Renal cortex interstitium (tissue), 11 donors: ENCODE data around the gene ITPR1. TPM values are rescaled to one million over a fixed set of nuclear protein-coding genes. Genes with fewer than 3 reads are reported as not detected.

Source experiments
- DNase-seq, 11 donors: peaks; one replicate each; pipeline ENCODE4 v3.0.0-alpha.2; 2013; ENCODE audit warnings: low read depth in 9 of 11, low spot score in 4 of 11; ENCODE audit errors: extremely low read depth in 1 of 11
- polyA plus RNA-seq, 3 donors: library from polyadenylated mRNA; unstranded; fragments of 120-200 nt; gene quantifications; one replicate each; pipeline ENCODE4 v1.2.1, GENCODE V29; 2013; ENCODE audit not compliant: insufficient read length in 3 of 3

Gene ITPR1
- polyA plus RNA-seq, 3 donors, result 51.9 to 63.3 (median 56.4) TPM

- DNase-seq, result no peak
These were observed 306.4 kb downstream of the ITPR1 start for GRCh38 chr3:4799266-4800256.

- DNase-seq, result no peak
These were observed 307.4 kb downstream of the ITPR1 start for GRCh38 chr3:4800595-4800994.

- DNase-seq, result no peak
These were observed 308.7 kb downstream of the ITPR1 start for GRCh38 chr3:4801892-4802291.

- no peak for DNase-seq
These were observed 309.8 kb downstream of the ITPR1 start for GRCh38 chr3:4802903-4803302.

GRCh38 chr3:4804161-4805058, 311.3 kb downstream of the ITPR1 start:
- no peak for DNase-seq

GRCh38 chr3:4805662-4806061, 312.5 kb downstream of the ITPR1 start:
- DNase-seq, result no peak

GRCh38 chr3:4806535-4807108, 313.5 kb downstream of the ITPR1 start:
- DNase-seq, result no peak

GRCh38 chr3:4807381-4808280, 314.5 kb downstream of the ITPR1 start:
- DNase-seq, result no peak

- no peak for DNase-seq
These were observed 315.5 kb downstream of the ITPR1 start for GRCh38 chr3:4808637-4809036.

- DNase-seq, result no peak
These were observed 316.8 kb downstream of the ITPR1 start for GRCh38 chr3:4809922-4810321.

GRCh38 chr3:4812591-4812990, 319.4 kb downstream of the ITPR1 start:
- DNase-seq, result no peak

GRCh38 chr3:4813909-4814304, 320.8 kb downstream of the ITPR1 start:
- DNase-seq, result no peak

- DNase-seq, result no peak
These were observed 321.3 kb downstream of the ITPR1 start for GRCh38 chr3:4814305-4814903.

GRCh38 chr3:4814904-4815574, 321.9 kb downstream of the ITPR1 start:
- DNase-seq, result no peak

GRCh38 chr3:4816306-4816705, 323.2 kb downstream of the ITPR1 start:
- DNase-seq, result no peak

GRCh38 chr3:4816718-4817117, 323.6 kb downstream of the ITPR1 start:
- no peak for DNase-seq

GRCh38 chr3:4817128-4817527, 324.0 kb downstream of the ITPR1 start:
- DNase-seq, result no peak

GRCh38 chr3:4818164-4818563, 325.0 kb downstream of the ITPR1 start:
- no peak for DNase-seq
